Large intestine (tissue), 3 donors: ENCODE results near the gene HCK. TPM values are rescaled to one million over a fixed set of nuclear protein-coding genes. Genes with fewer than 3 reads are reported as not detected.
A peak's percentile ranks its signal among the peaks of the same experiment; 100 is the strongest.

ENCODE experiments used
- DNase-seq, 2 donors: peaks; one replicate each; pipeline versions ENCODE4 v3.0.0 to v3.0.0-alpha.2; 2013
- H3K27ac ChIP-seq: one replicate; pipeline ENCODE4 v1.5.1; 2013; ENCODE audit warnings: low read length
- H3K27me3 ChIP-seq: 2 replicates; pipeline ENCODE4 v1.6.1; 2013; ENCODE audit warnings: low read length; ENCODE audit not compliant: control insufficient read depth, insufficient read depth
- H3K36me3 ChIP-seq: 2 replicates; pipeline ENCODE4 v1.6.1; 2013; ENCODE audit warnings: low read length; ENCODE audit not compliant: control insufficient read depth, insufficient read depth
- H3K4me1 ChIP-seq: one replicate; pipeline ENCODE4 v1.6.1; 2013; ENCODE audit warnings: low read length; ENCODE audit not compliant: control insufficient read depth, insufficient read depth
- H3K4me3 ChIP-seq: one replicate; pipeline ENCODE4 v1.5.1; 2013; ENCODE audit warnings: low read length
- H3K9me3 ChIP-seq: one replicate; pipeline ENCODE4 v1.6.1; 2013; ENCODE audit warnings: mild to moderate bottlenecking, low read depth, low read length, moderate library complexity; ENCODE audit not compliant: control insufficient read depth
- WGBS: methylation state at CpG from one replicate; pipeline ENCODE4 v1.1.5; 2013; ENCODE audit warnings: low lambda C conversion rate; ENCODE audit not compliant: insufficient coverage; 5-methylcytosine and 5-hydroxymethylcytosine counted together
- polyA plus RNA-seq: library from polyadenylated mRNA; unstranded; fragments of 120-200 nt; gene quantifications from one replicate; pipeline ENCODE4 v1.2.1, GENCODE V29; 2013

Gene HCK
- polyA plus RNA-seq, 1 donor, result 10.8 TPM

- no CpG with 5 or more reads among the region's 5 CpGs for WGBS
- H3K4me3 ChIP-seq, result no peak overlapping the region
- H3K27me3 ChIP-seq, result peaks cover 35% of the 10 kb centered on the region
Measured at GRCh38 chr20:32012159-32012688, 39.8 kb upstream of the HCK start.

GRCh38 chr20:32013326-32013725 is 38.7 kb upstream of the HCK start:
- H3K4me3 ChIP-seq, result no peak overlapping the region
- DNase-seq, result no peak
- peaks cover 32% of the 10 kb centered on the region for H3K27me3 ChIP-seq
- no peaks in the 10 kb centered on the region for H3K36me3 ChIP-seq
- WGBS, result 80% methylated on average over 3 of the region's 7 CpGs
- H3K4me1 ChIP-seq, result peaks cover 4% of the 10 kb centered on the region
- no peak overlapping the region for H3K27ac ChIP-seq
- H3K9me3 ChIP-seq, result no peaks in the 10 kb centered on the region

More at GRCh38 chr20:32012159-32012688, 39.8 kb upstream of the HCK start:
- no peak for DNase-seq
- Histone ChIP-seq H3K4me1 (no peaks in the 10 kb centered on the region), H3K9me3 (no peaks in the 10 kb centered on the region), H3K27ac (no peak overlapping the region), H3K36me3 (no peaks in the 10 kb centered on the region)

- peaks cover 48% of the 10 kb centered on the region for H3K27me3 ChIP-seq
- peak; percentile 58 to 68 for DNase-seq
- peaks cover 8% of the 10 kb centered on the region for H3K4me1 ChIP-seq
- no peaks in the 10 kb centered on the region for H3K36me3 ChIP-seq
- H3K4me3 ChIP-seq, result no peak overlapping the region
- no peak overlapping the region for H3K27ac ChIP-seq
- no peaks in the 10 kb centered on the region for H3K9me3 ChIP-seq
- WGBS, result no CpG with 5 or more reads among the region's 35 CpGs
Measured at GRCh38 chr20:32017711-32018251, 34.3 kb upstream of the HCK start.

- peak overlapping the region; percentile 46 for H3K4me3 ChIP-seq
- peak; percentile 26 to 73 for DNase-seq
- peaks cover 8% of the 10 kb centered on the region for H3K4me1 ChIP-seq
- no CpG with 5 or more reads among the region's 67 CpGs for WGBS
- H3K9me3 ChIP-seq, result no peaks in the 10 kb centered on the region
- H3K27me3 ChIP-seq, result peaks cover 51% of the 10 kb centered on the region
- H3K36me3 ChIP-seq, result no peaks in the 10 kb centered on the region
- H3K27ac ChIP-seq, result no peak overlapping the region
Measured at GRCh38 chr20:32018269-32019155, 33.5 kb upstream of the HCK start.

- no peak overlapping the region for H3K4me3 ChIP-seq
- peaks cover 8% of the 10 kb centered on the region for H3K4me1 ChIP-seq
- DNase-seq, result no peak
- H3K36me3 ChIP-seq, result no peaks in the 10 kb centered on the region
- no peak overlapping the region for H3K27ac ChIP-seq
- H3K27me3 ChIP-seq, result peaks cover 49% of the 10 kb centered on the region
- H3K9me3 ChIP-seq, result no peaks in the 10 kb centered on the region
- WGBS, result no CpG with 5 or more reads among the region's 42 CpGs
Measured at GRCh38 chr20:32019156-32019510, 32.9 kb upstream of the HCK start.

- Histone ChIP-seq H3K4me3 (no peak overlapping the region), H3K27ac (no peak overlapping the region), H3K9me3 (no peaks in the 10 kb centered on the region), H3K36me3 (no peaks in the 10 kb centered on the region), H3K4me1 (peaks cover 8% of the 10 kb centered on the region), H3K27me3 (peaks cover 52% of the 10 kb centered on the region)
- no peak for DNase-seq
- no CpG with 5 or more reads among the region's 11 CpGs for WGBS
Measured at GRCh38 chr20:32019563-32020463, 32.2 kb upstream of the HCK start.

GRCh38 chr20:32021091-32021490 is 31.0 kb upstream of the HCK start:
- WGBS, result no CpG with 5 or more reads among the region's 4 CpGs
- no peak overlapping the region for H3K4me3 ChIP-seq
- H3K9me3 ChIP-seq, result no peaks in the 10 kb centered on the region
- H3K27ac ChIP-seq, result no peak overlapping the region
- DNase-seq, result no peak
- peaks cover 8% of the 10 kb centered on the region for H3K4me1 ChIP-seq
- peaks cover 45% of the 10 kb centered on the region for H3K27me3 ChIP-seq
- no peaks in the 10 kb centered on the region for H3K36me3 ChIP-seq

- H3K9me3 ChIP-seq, result no peaks in the 10 kb centered on the region
- H3K4me1 ChIP-seq, result no peaks in the 10 kb centered on the region
- no peak for DNase-seq
- H3K27me3 ChIP-seq, result peaks cover 29% of the 10 kb centered on the region
- whole genome bisulfite sequencing, result 100% methylated on average over 2 of the region's 6 CpGs
- H3K27ac ChIP-seq, result no peak overlapping the region
- H3K4me3 ChIP-seq, result no peak overlapping the region
- no peaks in the 10 kb centered on the region for H3K36me3 ChIP-seq
Measured at GRCh38 chr20:32024683-32025295, 27.3 kb upstream of the HCK start.

- H3K4me1 ChIP-seq, result peaks cover 6% of the 10 kb centered on the region
- H3K36me3 ChIP-seq, result no peaks in the 10 kb centered on the region
- H3K9me3 ChIP-seq, result peaks cover 5% of the 10 kb centered on the region
- DNase-seq, result no peak
- no peak overlapping the region for H3K4me3 ChIP-seq
- no CpG with 5 or more reads among the region's 3 CpGs for WGBS
- H3K27ac ChIP-seq, result no peak overlapping the region
- peaks cover 28% of the 10 kb centered on the region for H3K27me3 ChIP-seq
Measured at GRCh38 chr20:32027643-32028042, 24.4 kb upstream of the HCK start.
